Tibial artery (tissue), 4 donors: ENCODE data around the gene MICU1.

Source experiments
- DNase-seq, 2 donors: peaks; one replicate each; pipeline ENCODE4 v3.0.0-alpha.2; 2019
- H3K27ac ChIP-seq, 2 donors: fragments of 200-600 bp; sonication (generic) in 1 of 2; 1 replicate in 1 of 2; 2 replicates in 1 of 2; pipeline ENCODE4 v1.5.1; 2018 to 2019; ENCODE audit warnings: mild to moderate bottlenecking in 1 of 2
- H3K27me3 ChIP-seq, 2 donors: fragments of 200-600 bp; sonication (generic) in 1 of 2; one replicate each; pipeline versions ENCODE4 v1.5.1 to v1.6.0; 2016 to 2019
- H3K36me3 ChIP-seq, 3 donors: fragments of 200-600 bp; sonication (generic) in 2 of 3; one replicate each; pipeline ENCODE4 v1.5.1; 2016 to 2019; ENCODE audit warnings: mild to moderate bottlenecking in 2 of 3
- H3K4me1 ChIP-seq, 4 donors: fragments of 200-600 bp; sonication (generic) in 2 of 4; 1 replicate in 3 of 4; 2 replicates in 1 of 4; pipeline ENCODE4 v1.5.1; 2016 to 2019
- H3K4me3 ChIP-seq, 2 donors: fragments of 200-600 bp; sonication (generic) in 1 of 2; 1 replicate in 1 of 2; 2 replicates in 1 of 2; pipeline ENCODE4 v1.5.1; 2018 to 2019; ENCODE audit warnings: mild to moderate bottlenecking in 2 of 2
- H3K9me3 ChIP-seq, 3 donors: fragments of 200-600 bp; sonication (generic) in 1 of 3; one replicate each; pipeline ENCODE4 v1.5.1; 2016 to 2019
- intact Hi-C: fragments of 100-400 bp; cut with DNase I; formaldehyde crosslinking; loops from one replicate; pipeline ENCODE4 v1.15.0; 2023; ENCODE audit warnings: low total_unique reads
- TF ChIP-seq, protein P1 (sequence below), 2 experiments: fragments of 200-600 bp in 1 of 2; fragments of 450-650 bp in 1 of 2; IDR thresholded peaks; one replicate each; pipeline ENCODE4 v1.5.1; 2017 to 2019; ENCODE audit warnings: antibody characterized with exemption in 2 of 2, mild to moderate bottlenecking in 1 of 2, moderate library complexity in 1 of 2

Gene MICU1

GRCh38 chr10:72334825-72335393 lies 291.0 kb downstream of the MICU1 start:
- H3K36me3 ChIP-seq: peaks cover 21 to 30% (median 25%) of the 10 kb centered on the region in 3 donors
- TF ChIP-seq, protein P1, sequence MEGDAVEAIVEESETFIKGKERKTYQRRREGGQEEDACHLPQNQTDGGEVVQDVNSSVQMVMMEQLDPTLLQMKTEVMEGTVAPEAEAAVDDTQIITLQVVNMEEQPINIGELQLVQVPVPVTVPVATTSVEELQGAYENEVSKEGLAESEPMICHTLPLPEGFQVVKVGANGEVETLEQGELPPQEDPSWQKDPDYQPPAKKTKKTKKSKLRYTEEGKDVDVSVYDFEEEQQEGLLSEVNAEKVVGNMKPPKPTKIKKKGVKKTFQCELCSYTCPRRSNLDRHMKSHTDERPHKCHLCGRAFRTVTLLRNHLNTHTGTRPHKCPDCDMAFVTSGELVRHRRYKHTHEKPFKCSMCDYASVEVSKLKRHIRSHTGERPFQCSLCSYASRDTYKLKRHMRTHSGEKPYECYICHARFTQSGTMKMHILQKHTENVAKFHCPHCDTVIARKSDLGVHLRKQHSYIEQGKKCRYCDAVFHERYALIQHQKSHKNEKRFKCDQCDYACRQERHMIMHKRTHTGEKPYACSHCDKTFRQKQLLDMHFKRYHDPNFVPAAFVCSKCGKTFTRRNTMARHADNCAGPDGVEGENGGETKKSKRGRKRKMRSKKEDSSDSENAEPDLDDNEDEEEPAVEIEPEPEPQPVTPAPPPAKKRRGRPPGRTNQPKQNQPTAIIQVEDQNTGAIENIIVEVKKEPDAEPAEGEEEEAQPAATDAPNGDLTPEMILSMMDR (IDR thresholded peaks at IDR 0.05): peak in 1 of 2 experiments; percentile 5
- H3K4me1 ChIP-seq: peaks cover 11 to 73% (median 67%) of the 10 kb centered on the region in 4 donors
- peak overlapping the region in 1 of 2 donors; percentile 11 for H3K4me3 ChIP-seq
- no peaks in the 10 kb centered on the region for H3K9me3 ChIP-seq
- peak; percentile 88 to 98 for DNase-seq
- H3K27me3 ChIP-seq: no peaks in the 10 kb centered on the region
- intact Hi-C loops: loop anchor here (5.0 kb wide), 1 partner anchor 378 kb away; no protein-coding TSS in a partner anchor
- peak overlapping the region; percentile 83 to 94 for H3K27ac ChIP-seq

GRCh38 chr10:72334196-72334824 lies 291.6 kb downstream of the MICU1 start:
- Histone ChIP-seq H3K27ac (peak overlapping the region; percentile 83 to 94), H3K9me3 (no peaks in the 10 kb centered on the region), H3K4me3 (peak overlapping the region in 1 of 2 donors; percentile 11), H3K4me1 (peaks cover 11 to 79% (median 73%) of the 10 kb centered on the region in 4 donors), H3K27me3 (no peaks in the 10 kb centered on the region), H3K36me3 (peaks cover 18 to 29% (median 19%) of the 10 kb centered on the region in 3 donors)
- TF ChIP-seq, protein P1 (IDR thresholded peaks at IDR 0.05): peak in 1 of 2 experiments; percentile 19
- DNase-seq: no peak
- intact Hi-C loops: no loop called here

- peaks cover 11 to 89% (median 83%) of the 10 kb centered on the region in 4 donors for H3K4me1 ChIP-seq
- intact Hi-C loops: no loop called here
These were observed 292.5 kb downstream of the MICU1 start for GRCh38 chr10:72333112-72334015.

GRCh38 chr10:72332423-72333111 lies 293.3 kb downstream of the MICU1 start:
- intact Hi-C loops: no loop called here
- Histone ChIP-seq H3K4me1 (peaks cover 11 to 96% (median 91%) of the 10 kb centered on the region in 4 donors), H3K27me3 (no peaks in the 10 kb centered on the region), H3K9me3 (no peaks in the 10 kb centered on the region), H3K4me3 (no peak overlapping the region), H3K36me3 (peaks cover 2 to 11% (median 3%) of the 10 kb centered on the region in 3 donors), H3K27ac (peak overlapping the region; percentile 83 to 94)
- TF ChIP-seq, protein P1 (IDR thresholded peaks at IDR 0.05): no peak
- no peak for DNase-seq

More at GRCh38 chr10:72333112-72334015, 292.5 kb downstream of the MICU1 start:
- H3K4me3 ChIP-seq: no peak overlapping the region
- no peak for DNase-seq
- H3K36me3 ChIP-seq: peaks cover 10 to 19% (median 11%) of the 10 kb centered on the region in 3 donors
- H3K9me3 ChIP-seq: no peaks in the 10 kb centered on the region
- TF ChIP-seq, protein P1 (IDR thresholded peaks at IDR 0.05): no peak
- H3K27me3 ChIP-seq: no peaks in the 10 kb centered on the region
- H3K27ac ChIP-seq: peak overlapping the region; percentile 83 to 94
